Endodermal cell (in vitro differentiated cells): ENCODE measurements around the gene BCL11B. TPM values are rescaled to one million over a fixed set of nuclear protein-coding genes. Genes with fewer than 3 reads are reported as not detected.

Experiments used
- DNase-seq: peaks from one replicate; pipeline ENCODE4 v3.0.0-alpha.2; 2017
- H3K27ac ChIP-seq: 2 replicates; pipeline ENCODE4 v1.5.1; 2013; ENCODE audit warnings: mild to moderate bottlenecking, low read depth, low read length, moderate library complexity
- H3K27me3 ChIP-seq: 2 replicates; pipeline ENCODE4 v1.6.1; 2013; ENCODE audit warnings: mild to moderate bottlenecking, low read length, moderate library complexity; ENCODE audit not compliant: insufficient read depth, control insufficient read depth, poor library complexity, severe bottlenecking
- H3K36me3 ChIP-seq: 2 replicates; pipeline ENCODE4 v1.7.0; 2013; ENCODE audit warnings: mild to moderate bottlenecking, low read length, moderate library complexity; ENCODE audit not compliant: control insufficient read depth, insufficient read depth
- H3K4me1 ChIP-seq: one replicate; pipeline ENCODE4 v1.7.0; 2013; ENCODE audit warnings: low read length; ENCODE audit not compliant: control insufficient read depth, insufficient read depth
- H3K4me3 ChIP-seq: 2 replicates; pipeline ENCODE4 v1.5.1; 2013; ENCODE audit warnings: mild to moderate bottlenecking, low read length, moderate library complexity
- H3K9ac ChIP-seq: 2 replicates; pipeline ENCODE4 v1.6.1; 2013; ENCODE audit warnings: mild to moderate bottlenecking, low read length, moderate library complexity; ENCODE audit not compliant: poor library complexity, severe bottlenecking; ENCODE audit errors: extremely low read depth
- H3K9me3 ChIP-seq: 2 replicates; pipeline ENCODE4 v1.6.1; 2013; ENCODE audit warnings: mild to moderate bottlenecking, low read length, moderate library complexity; ENCODE audit not compliant: control insufficient read depth
- H3K27ac Mint-ChIP-seq: 2 replicates; pipeline ENCODE4 v1.8.0; 2020; ENCODE audit warnings: mixed read lengths
- H3K27me3 Mint-ChIP-seq: 2 replicates; pipeline ENCODE4 v1.8.0; 2021; ENCODE audit warnings: mild to moderate bottlenecking, mixed read lengths; ENCODE audit not compliant: insufficient read depth
- H3K36me3 Mint-ChIP-seq: 2 replicates; pipeline ENCODE4 v1.8.0; 2020; ENCODE audit warnings: low read depth, mixed read lengths
- H3K4me1 Mint-ChIP-seq: 2 replicates; pipeline ENCODE4 v1.8.0; 2020; ENCODE audit warnings: mixed read lengths
- H3K4me3 Mint-ChIP-seq: 2 replicates; pipeline ENCODE4 v1.8.0; 2020; ENCODE audit warnings: mild to moderate bottlenecking, moderate library complexity, mixed read lengths
- H3K9me3 Mint-ChIP-seq: 2 replicates; pipeline ENCODE4 v1.8.0; 2020; ENCODE audit warnings: mild to moderate bottlenecking, mixed read lengths
- WGBS, 2 experiments: methylation state at CpG; one replicate each; pipeline versions ENCODE4 v1.1.5 to v1.1.7; 2013; ENCODE audit warnings: missing lambda C conversion rate in 2 of 2, mixed read lengths in 1 of 2; ENCODE audit not compliant: insufficient coverage in 1 of 2, insufficient read length in 1 of 2; 5-methylcytosine and 5-hydroxymethylcytosine counted together
- total RNA-seq, 2 donors: library from RNA; stranded (reverse); fragmentation: NEBNext Ultra II Directional in 1 of 2; extraction: Animal tissue kit (Norgen Biotek cat#: 25700) in 1 of 2; gene quantifications; 2 replicates in 1 of 2; 3 replicates in 1 of 2; pipeline ENCODE4 v1.2.1, GENCODE V29; 2021
- TF ChIP-seq, protein P1 (sequence below): fragments of 200-600 bp; sonication (generic); conservative IDR thresholded peaks from 2 replicates; pipeline ENCODE4 v1.5.0; 2021; ENCODE audit warnings: antibody characterized with exemption, mild to moderate bottlenecking

BCL11B gene
- total RNA-seq, 2 donors from 2014 or later = 5.7 to 6.0 TPM

DNA sequence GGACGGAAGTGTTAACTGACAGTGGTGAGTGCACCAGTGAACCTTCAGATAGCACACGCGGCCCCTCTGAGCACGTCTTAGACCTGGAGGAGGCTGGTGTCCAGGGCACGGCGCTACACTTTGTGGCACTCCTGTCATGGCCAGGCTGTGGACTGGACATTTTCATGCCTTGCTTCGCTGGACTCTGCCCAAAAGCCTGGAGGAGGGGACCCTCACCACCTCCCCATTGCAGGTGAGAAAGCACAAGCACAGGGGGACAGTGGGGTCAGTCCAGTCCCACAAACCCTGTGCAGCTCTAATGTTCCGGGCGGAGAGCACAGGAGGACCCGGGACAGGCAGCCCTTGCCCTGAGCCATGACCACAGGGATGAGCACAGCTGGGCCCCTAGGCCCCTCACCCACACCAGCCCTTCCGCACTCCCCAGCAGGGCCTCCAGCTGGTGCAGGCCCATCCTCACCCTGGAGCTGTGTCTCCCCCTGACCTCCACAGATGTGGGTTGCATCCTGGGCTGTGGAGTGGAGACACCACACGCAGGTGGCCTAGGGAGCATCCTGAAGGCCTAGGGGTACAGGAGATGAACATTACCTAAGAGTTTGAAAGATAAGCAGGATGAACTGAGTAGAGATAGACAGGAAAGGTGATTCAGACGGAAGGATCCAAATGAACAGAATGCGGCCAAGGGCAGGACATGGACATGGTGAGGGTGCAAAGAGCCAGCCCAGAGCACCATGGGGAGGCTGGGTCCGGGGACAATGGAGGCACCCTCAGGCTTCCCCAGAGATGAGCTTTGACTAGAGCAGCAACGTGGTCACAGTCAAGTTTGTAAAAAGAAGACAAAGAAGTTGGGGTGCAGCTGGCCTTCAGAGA is 132.8 kb downstream of the BCL11B start:
- TF ChIP-seq, protein P1, sequence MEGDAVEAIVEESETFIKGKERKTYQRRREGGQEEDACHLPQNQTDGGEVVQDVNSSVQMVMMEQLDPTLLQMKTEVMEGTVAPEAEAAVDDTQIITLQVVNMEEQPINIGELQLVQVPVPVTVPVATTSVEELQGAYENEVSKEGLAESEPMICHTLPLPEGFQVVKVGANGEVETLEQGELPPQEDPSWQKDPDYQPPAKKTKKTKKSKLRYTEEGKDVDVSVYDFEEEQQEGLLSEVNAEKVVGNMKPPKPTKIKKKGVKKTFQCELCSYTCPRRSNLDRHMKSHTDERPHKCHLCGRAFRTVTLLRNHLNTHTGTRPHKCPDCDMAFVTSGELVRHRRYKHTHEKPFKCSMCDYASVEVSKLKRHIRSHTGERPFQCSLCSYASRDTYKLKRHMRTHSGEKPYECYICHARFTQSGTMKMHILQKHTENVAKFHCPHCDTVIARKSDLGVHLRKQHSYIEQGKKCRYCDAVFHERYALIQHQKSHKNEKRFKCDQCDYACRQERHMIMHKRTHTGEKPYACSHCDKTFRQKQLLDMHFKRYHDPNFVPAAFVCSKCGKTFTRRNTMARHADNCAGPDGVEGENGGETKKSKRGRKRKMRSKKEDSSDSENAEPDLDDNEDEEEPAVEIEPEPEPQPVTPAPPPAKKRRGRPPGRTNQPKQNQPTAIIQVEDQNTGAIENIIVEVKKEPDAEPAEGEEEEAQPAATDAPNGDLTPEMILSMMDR = no peak
- Histone ChIP-seq H3K36me3 (no peaks in the 10 kb centered on the region), H3K27ac (no peak overlapping the region), H3K9ac (no peak overlapping the region), H3K4me3 (no peak overlapping the region), H3K4me1 (peaks cover 12% of the 10 kb centered on the region), H3K9me3 (no peaks in the 10 kb centered on the region), H3K27me3 (no peaks in the 10 kb centered on the region)
- WGBS, 2 experiments = 92 to 96% methylated on average over 9 to 16 of the region's 16 CpGs
- Mint-ChIP-seq H3K27ac (no peak overlapping the region), H3K4me1 (peaks cover 20% of the 10 kb centered on the region), H3K4me3 (no peak overlapping the region), H3K27me3 (no peaks in the 10 kb centered on the region), H3K9me3 (peaks cover 4% of the 10 kb centered on the region), H3K36me3 (no peaks in the 10 kb centered on the region)
- peak; percentile 30 for DNase-seq

DNA sequence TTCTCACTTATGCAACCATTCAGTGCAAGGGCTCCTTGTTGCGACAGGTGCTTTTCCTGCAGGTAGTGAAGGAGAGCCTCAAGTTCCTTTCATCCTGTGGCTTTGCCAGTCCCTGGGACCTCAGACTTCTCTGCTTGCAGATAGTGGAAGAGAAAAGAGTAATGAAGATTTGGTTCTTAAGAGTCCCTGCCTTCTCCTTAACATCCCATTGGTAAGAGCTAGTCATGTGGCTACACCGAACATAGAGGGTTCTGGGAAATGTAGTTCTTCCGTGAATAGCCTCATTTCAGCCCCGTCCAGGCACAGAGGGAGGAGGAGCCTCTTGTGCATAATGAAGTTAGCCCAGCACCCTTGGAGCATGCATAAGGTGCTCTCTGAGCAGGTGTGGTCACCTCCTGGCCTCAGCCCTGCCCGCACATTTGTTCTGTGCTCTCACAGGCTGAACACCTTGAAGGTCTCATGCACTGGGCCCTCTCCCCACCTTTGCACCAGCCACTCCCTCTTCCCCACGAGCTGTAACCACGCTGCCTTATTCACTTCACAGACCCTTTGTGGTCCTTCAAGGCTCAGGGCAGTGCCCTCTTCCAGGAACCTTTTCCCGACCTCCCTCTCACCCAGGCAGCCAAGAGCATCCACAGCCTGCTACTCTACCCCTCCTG is 134.0 kb downstream of the BCL11B start:
- Mint-ChIP-seq H3K9me3 (peaks cover 4% of the 10 kb centered on the region), H3K4me3 (no peak overlapping the region), H3K4me1 (peaks cover 19% of the 10 kb centered on the region), H3K27ac (no peak overlapping the region), H3K27me3 (no peaks in the 10 kb centered on the region), H3K36me3 (no peaks in the 10 kb centered on the region)
- H3K27ac ChIP-seq = no peak overlapping the region
- H3K9ac ChIP-seq = no peak overlapping the region
- 85 to 90% methylated on average over 3 to 8 of the region's 8 CpGs for WGBS, 2 experiments
- H3K4me1 ChIP-seq = peaks cover 5% of the 10 kb centered on the region
- H3K9me3 ChIP-seq = no peaks in the 10 kb centered on the region
- peak; percentile 48 for DNase-seq
- TF ChIP-seq, protein P1 = no peak
- H3K36me3 ChIP-seq = no peaks in the 10 kb centered on the region
- H3K4me3 ChIP-seq = no peak overlapping the region
- no peaks in the 10 kb centered on the region for H3K27me3 ChIP-seq

- no peak overlapping the region for H3K27ac Mint-ChIP-seq
- peaks cover 4% of the 10 kb centered on the region for H3K9me3 Mint-ChIP-seq
- TF ChIP-seq, protein P1 = peak; percentile 53
- no peaks in the 10 kb centered on the region for H3K36me3 Mint-ChIP-seq
- Histone ChIP-seq H3K9ac (no peak overlapping the region), H3K9me3 (no peaks in the 10 kb centered on the region), H3K4me3 (no peak overlapping the region), H3K4me1 (no peaks in the 10 kb centered on the region), H3K36me3 (no peaks in the 10 kb centered on the region), H3K27me3 (no peaks in the 10 kb centered on the region), H3K27ac (no peak overlapping the region)
- no peak overlapping the region for H3K4me3 Mint-ChIP-seq
- WGBS, 2 experiments = 90% methylated on average over 4 to 11 of the region's 11 CpGs
- no peaks in the 10 kb centered on the region for H3K27me3 Mint-ChIP-seq
- DNase-seq = peak; percentile 44
- H3K4me1 Mint-ChIP-seq = peaks cover 15% of the 10 kb centered on the region
Observed at GRCh38 chr14:99137001-99137700, 134.8 kb downstream of the BCL11B start.
